A549 (cell line): Measurements from ENCODE around the gene SVEP1. TPM values are rescaled to one million over a fixed set of nuclear protein-coding genes. Genes with fewer than 3 reads are reported as not detected.

Experiments
- ATAC-seq, 2 experiments: fragments of 200-7000 bp in 1 of 2; fragments of >200 bp in 1 of 2; cut with Nextera tagmentation in 1 of 2; cut with Tn5 transposase in 1 of 2; 3 replicates each; pipeline versions ENCODE4 v1.8.0 to v1.9.1; 2018 to 2020; ENCODE audit warnings: mild to moderate bottlenecking in 1 of 2, moderate library complexity in 1 of 2
- CTCF ChIA-PET: fragments of 300-600 bp; sonication (Branson Sonifier 250); formaldehyde crosslinking; extraction: SDS; loops from one replicate; lab custom pipeline; 2021; ENCODE audit warnings: antibody characterized with exemption, inconsistent platforms; lab: Yijun Ruan, JAX
- POLR2A ChIA-PET: fragments of 350-600 bp; formaldehyde crosslinking; extraction: SDS; loops from one replicate; lab custom pipeline; 2021; ENCODE audit warnings: antibody characterized with exemption, inconsistent platforms; lab: Yijun Ruan, JAX
- DNase-seq, 2 experiments: peaks; one replicate each; pipeline versions ENCODE4 v3.0.0 to v3.0.0-alpha.2; 2011 to 2016; ENCODE audit warnings: low read depth in 1 of 2, low spot score in 1 of 2
- FAIRE-seq: peaks from 2 replicates; lab custom pipeline; 2011; peaks lifted over from hg19 to GRCh38; lab: Jason Lieb, UNC
- H3K27ac ChIP-seq, 2 experiments: fragments of >200 bp; sonication (Bioruptor Twin); formaldehyde crosslinking; 3 replicates each; pipeline ENCODE4 v1.5.1; 2016 to 2017
- H3K4me1 ChIP-seq: fragments of >200 bp; sonication (Bioruptor Twin); formaldehyde crosslinking; 3 replicates; pipeline ENCODE4 v1.6.1; 2016
- H3K4me2 ChIP-seq: fragments of >200 bp; sonication (Bioruptor Twin); formaldehyde crosslinking; 3 replicates; pipeline ENCODE4 v1.6.1; 2016
- H3K4me3 ChIP-seq: fragments of >200 bp; sonication (Bioruptor Twin); formaldehyde crosslinking; 3 replicates; pipeline ENCODE4 v1.5.1; 2016
- H3K9me3 ChIP-seq: fragments of >200 bp; sonication (Bioruptor Twin); formaldehyde crosslinking; 3 replicates; pipeline ENCODE4 v1.6.1; 2016
- ATOH8 ChIP-seq: fragments of 250-450 bp; sonication (Bioruptor Pico); IDR thresholded peaks from 2 replicates; pipeline ENCODE4 v1.5.0; 2020; ENCODE audit warnings: low read depth, mild to moderate bottlenecking, moderate library complexity
- CEBPB ChIP-seq, 2 experiments: fragments of >200 bp in 1 of 2; sonication (Bioruptor Twin) in 1 of 2; formaldehyde crosslinking in 1 of 2; IDR thresholded peaks; 2 replicates each; pipeline ENCODE4 v1.6.1; 2012 to 2016
- CHD4 ChIP-seq: fragments of 200-600 bp; sonication (generic); IDR thresholded peaks from 2 replicates; pipeline ENCODE4 v1.6.1; 2016; ENCODE audit warnings: antibody characterized with exemption, mild to moderate bottlenecking, borderline replicate concordance
- ELK1 ChIP-seq: fragments of 150-350 bp; IDR thresholded peaks from 2 replicates; pipeline ENCODE4 v1.6.1; 2014; ENCODE audit warnings: low read depth, mild to moderate bottlenecking, low read length
- FOSB ChIP-seq: fragments of 250-450 bp; sonication (Bioruptor Pico); IDR thresholded peaks from 2 replicates; pipeline ENCODE4 v1.5.0; 2020; ENCODE audit warnings: mild to moderate bottlenecking, moderate library complexity
- FOSL2 ChIP-seq, 2 experiments: fragments of 450-650 bp in 1 of 2; fragments of >200 bp in 1 of 2; sonication (Bioruptor Twin) in 1 of 2; formaldehyde crosslinking; IDR thresholded peaks; 2 replicates each; pipeline versions ENCODE4 v1.5.0 to v1.6.1; 2016 to 2020; ENCODE audit warnings: mild to moderate bottlenecking in 1 of 2, moderate library complexity in 1 of 2
- HES2 ChIP-seq: fragments of >200 bp; sonication (Bioruptor Twin); formaldehyde crosslinking; IDR thresholded peaks from 2 replicates; pipeline ENCODE4 v1.6.1; 2016
- HMGXB4 ChIP-seq: fragments of 250-450 bp; sonication (Bioruptor Pico); IDR thresholded peaks from 2 replicates; pipeline ENCODE4 v1.5.0; 2021; ENCODE audit warnings: mild to moderate bottlenecking, moderate library complexity, borderline replicate concordance
- JUNB ChIP-seq: fragments of >200 bp; sonication (Bioruptor Twin); formaldehyde crosslinking; IDR thresholded peaks from 2 replicates; pipeline ENCODE4 v1.6.1; 2016
- KDM1A ChIP-seq: fragments of 200-600 bp; sonication (generic); IDR thresholded peaks from 2 replicates; pipeline ENCODE4 v1.6.1; 2016; ENCODE audit warnings: low read depth, mild to moderate bottlenecking
- MAFK ChIP-seq: fragments of 450-650 bp; IDR thresholded peaks from 2 replicates; pipeline ENCODE4 v1.6.1; 2014; ENCODE audit not compliant: partially characterized antibody
- MAZ ChIP-seq: fragments of 150-350 bp; IDR thresholded peaks from 2 replicates; pipeline ENCODE4 v1.6.1; 2014; ENCODE audit warnings: antibody characterized with exemption, low read depth, low read length, borderline replicate concordance
- RARB ChIP-seq: fragments of 250-450 bp; sonication (Bioruptor Pico); IDR thresholded peaks from 2 replicates; pipeline ENCODE4 v1.8.0; 2021; ENCODE audit warnings: mild to moderate bottlenecking, moderate library complexity
- RCOR1 ChIP-seq: fragments of 150-350 bp; IDR thresholded peaks from 2 replicates; pipeline ENCODE4 v1.6.1; 2014; ENCODE audit warnings: antibody characterized with exemption, low read length, low read depth
- REST ChIP-seq: fragments of 200-600 bp; sonication (generic); IDR thresholded peaks from 2 replicates; pipeline ENCODE4 v1.6.1; 2016; ENCODE audit warnings: antibody characterized with exemption, mild to moderate bottlenecking, moderate library complexity
- USF2 ChIP-seq: fragments of 450-650 bp; IDR thresholded peaks from 2 replicates; pipeline ENCODE4 v1.6.1; 2014; ENCODE audit warnings: antibody characterized with exemption
- ZNF302 ChIP-seq: fragments of 250-450 bp; sonication (Bioruptor Pico); IDR thresholded peaks from 2 replicates; pipeline ENCODE4 v1.9.0; 2021; ENCODE audit warnings: inconsistent platforms, mild to moderate bottlenecking, moderate library complexity
- WGBS: methylation state at CpG from one replicate; pipeline ENCODE4 v1.1.6; 2017; ENCODE audit errors: missing lambda C conversion rate; 5-methylcytosine and 5-hydroxymethylcytosine counted together
- polyA plus RNA-seq, 4 experiments: library from polyadenylated mRNA; depleted of rRNA in 3 of 4; stranded (reverse); fragments of >200 nt; fragmentation: RNase III in 1 of 4; extraction: RNeasy Plus Mini Kit Qiagen cat#74134 plus additional on column Dnase treatment in 1 of 4; gene quantifications; 2 replicates in 3 of 4; 3 replicates in 1 of 4; pipeline ENCODE4 v1.2.3, GENCODE V29; 2011 to 2017

The SVEP1 gene
- polyA plus RNA-seq, 2 of the 4 experiments (the other 2 are of a cell fraction): 0.52 to 1.5 TPM

GRCh38 chr9:110479481-110479880 lies 100.1 kb downstream of the SVEP1 start (continued):
- TF ChIP-seq RARB (CRISPR knock-in tag): no peak
- no peak for TF ChIP-seq RCOR1
- TF ChIP-seq HES2: no peak
- TF ChIP-seq ELK1: no peak
- TF ChIP-seq HMGXB4 (CRISPR knock-in tag): no peak
- TF ChIP-seq KDM1A: no peak

GRCh38 chr9:110476251-110476650 lies 103.3 kb downstream of the SVEP1 start:
- POLR2A ChIA-PET: no interaction called here
- no peaks in the 10 kb centered on the region for H3K9me3 ChIP-seq
- H3K4me2 ChIP-seq: no peak overlapping the region
- WGBS: 15% methylated on average over 3 of the region's 3 CpGs
- no peak for ATAC-seq
- TF ChIP-seq REST (no peak), JUNB (no peak), ZNF302 (no peak), MAZ (no peak), CHD4 (no peak), USF2 (no peak), FOSL2 (IDR thresholded peaks at IDR 0.05) (no peak), FOSL2 (CRISPR knock-in tag; IDR thresholded peaks at IDR 0.05) (no peak), FOSB (CRISPR knock-in tag) (no peak), ATOH8 (CRISPR knock-in tag) (no peak), MAFK (no peak), KDM1A (no peak), CEBPB (IDR thresholded peaks at IDR 0.05) (no peak)
- DNase-seq: no peak
- no peak overlapping the region for H3K4me3 ChIP-seq
- CTCF ChIA-PET: no interaction called here
- no peak overlapping the region for H3K27ac ChIP-seq
- FAIRE-seq: no peak
- H3K4me1 ChIP-seq: no peaks in the 10 kb centered on the region
